ENCODE data around the gene CDK18. TPM values are rescaled to one million over a fixed set of nuclear protein-coding genes. Genes with fewer than 3 reads are reported as not detected.

CDK18 gene
- total RNA-seq, 6 experiments from 2014 or later: 0.33 to 2.9 (median 1.7) TPM

DNA sequence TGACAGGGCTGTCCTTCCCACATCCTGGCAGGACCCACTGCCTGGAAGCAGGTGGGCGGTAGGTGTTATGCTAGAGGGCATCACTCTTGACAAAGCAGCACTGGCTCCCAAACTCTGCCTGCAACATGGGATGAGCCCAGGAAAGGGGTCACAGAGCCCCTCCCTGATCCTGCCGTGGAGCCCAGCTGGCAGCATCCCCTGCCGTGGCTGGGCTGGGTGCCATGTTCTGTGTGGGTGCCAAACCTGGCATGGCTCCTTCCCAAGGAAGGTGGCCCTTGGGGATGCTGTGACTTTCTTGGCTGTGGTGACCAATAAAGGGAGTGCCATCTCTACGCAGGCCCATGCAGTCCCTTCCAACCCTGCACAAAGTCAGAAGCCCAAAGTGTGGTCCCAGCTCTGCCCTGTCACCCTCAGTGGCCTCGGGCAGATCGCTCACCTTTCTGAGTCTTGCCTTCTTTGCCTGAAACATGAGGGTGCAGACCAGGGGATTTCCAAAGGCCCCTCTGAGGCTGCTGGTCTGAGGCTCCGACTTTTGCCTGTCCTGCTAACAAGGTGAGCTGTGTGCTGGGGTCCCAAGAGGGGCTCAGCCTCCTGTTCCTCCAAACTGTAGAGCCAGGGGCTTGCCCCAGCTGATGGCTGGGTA, 6.0 kb downstream of the CDK18 start:
- peaks cover 61% of the 10 kb centered on the region for H3K27me3 Mint-ChIP-seq (ENCODE audit: insufficient read depth)
- peaks cover 6% of the 10 kb centered on the region for H3K4me1 Mint-ChIP-seq (ENCODE audit: low read depth)
- no peak overlapping the region for H3K4me3 Mint-ChIP-seq
- no peak for DNase-seq
- H3K27ac Mint-ChIP-seq: no peak overlapping the region
- no peaks in the 10 kb centered on the region for H3K9me3 Mint-ChIP-seq
- no peaks in the 10 kb centered on the region for H3K36me3 Mint-ChIP-seq (ENCODE audit: low read depth)
- TF ChIP-seq CTCF (IDR thresholded peaks at IDR 0.05): no peak

- no peaks in the 10 kb centered on the region for H3K9me3 Mint-ChIP-seq
- H3K4me3 Mint-ChIP-seq: no peak overlapping the region
- TF ChIP-seq CTCF (IDR thresholded peaks at IDR 0.05): no peak
- H3K36me3 Mint-ChIP-seq (ENCODE audit: low read depth): no peaks in the 10 kb centered on the region
- peaks cover 56% of the 10 kb centered on the region for H3K27me3 Mint-ChIP-seq (ENCODE audit: insufficient read depth)
- DNase-seq: no peak
- H3K27ac Mint-ChIP-seq: no peak overlapping the region
- peaks cover 6% of the 10 kb centered on the region for H3K4me1 Mint-ChIP-seq (ENCODE audit: low read depth)
Observed at GRCh38 chr1:205510951-205511330, 6.5 kb downstream of the CDK18 start.

DNA sequence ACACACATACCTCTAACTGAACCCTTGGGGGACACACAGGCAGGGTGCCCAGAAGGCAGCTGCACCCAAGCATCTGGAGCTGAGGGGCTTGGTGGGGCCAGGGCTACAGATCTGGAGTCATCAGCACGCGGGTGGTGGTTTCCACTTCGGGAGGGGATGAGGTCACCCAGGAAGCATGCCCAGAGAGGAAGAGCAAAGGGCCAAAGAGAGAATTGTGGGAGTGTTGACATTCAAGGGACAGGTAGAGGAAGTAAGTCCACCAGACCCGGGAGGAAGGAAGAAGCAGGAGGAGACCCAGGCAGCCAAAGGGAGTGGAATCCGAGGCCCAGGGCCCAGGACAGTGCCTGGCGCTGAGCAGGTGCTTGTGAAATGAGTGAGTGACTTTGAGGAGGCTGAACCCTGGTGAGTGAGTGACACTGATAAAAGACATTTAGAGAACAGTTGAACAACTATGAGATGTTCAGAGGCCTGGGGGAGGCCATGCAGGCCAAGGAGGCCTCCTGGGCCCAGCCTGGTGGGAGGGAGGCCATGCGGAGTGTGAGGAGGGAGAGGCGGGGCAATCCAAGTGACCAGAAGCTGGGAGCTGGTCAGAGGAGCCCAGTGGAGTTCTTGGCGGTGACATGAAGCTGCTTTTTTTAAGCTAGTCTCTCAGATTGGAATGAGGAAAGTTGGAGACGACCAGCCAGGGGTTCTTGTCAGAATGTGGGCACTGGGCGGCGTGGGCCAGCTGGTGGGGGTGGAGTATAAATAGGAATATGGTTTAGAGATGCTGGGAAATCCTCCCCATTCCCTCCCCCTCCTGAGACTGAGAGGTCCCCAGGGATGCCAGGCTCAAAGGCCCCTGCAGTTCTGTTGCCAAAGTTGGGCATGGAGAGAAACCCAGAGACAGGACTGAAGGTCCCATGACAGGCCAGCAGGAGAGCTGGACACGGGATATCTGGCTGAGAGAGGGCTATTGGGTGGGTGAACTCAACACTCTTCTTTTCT, 7.9 kb downstream of the CDK18 start:
- Mint-ChIP-seq H3K4me1 (ENCODE audit: low read depth) (peaks cover 6% of the 10 kb centered on the region), H3K27me3 (ENCODE audit: insufficient read depth) (peaks cover 47% of the 10 kb centered on the region), H3K36me3 (ENCODE audit: low read depth) (no peaks in the 10 kb centered on the region), H3K27ac (no peak overlapping the region), H3K4me3 (no peak overlapping the region), H3K9me3 (no peaks in the 10 kb centered on the region)
- no peak for TF ChIP-seq CTCF (IDR thresholded peaks at IDR 0.05)
- DNase-seq: no peak

- DNase-seq: no peak
- Mint-ChIP-seq H3K4me1 (ENCODE audit: low read depth) (peaks cover 6% of the 10 kb centered on the region), H3K36me3 (ENCODE audit: low read depth) (no peaks in the 10 kb centered on the region)
Observed at GRCh38 chr1:205513774-205514173, 9.3 kb downstream of the CDK18 start.

More at GRCh38 chr1:205513774-205514173, 9.3 kb downstream of the CDK18 start:
- no peak for TF ChIP-seq CTCF (IDR thresholded peaks at IDR 0.05)
- Mint-ChIP-seq H3K27ac (no peak overlapping the region), H3K27me3 (ENCODE audit: insufficient read depth) (peaks cover 47% of the 10 kb centered on the region), H3K9me3 (no peaks in the 10 kb centered on the region), H3K4me3 (no peak overlapping the region)

Data from HFFc6 (cell line).